IPS-18a (cell line): ENCODE measurements around the gene PCYT1A.

Experiments
- H3K27ac ChIP-seq: one replicate; pipeline ENCODE4 v1.5.1; 2013; ENCODE audit warnings: low read length
- H3K27me3 ChIP-seq: one replicate; pipeline ENCODE4 v1.6.1; 2013; ENCODE audit warnings: mild to moderate bottlenecking, low read length; ENCODE audit not compliant: control insufficient read depth, insufficient read depth
- H3K36me3 ChIP-seq: one replicate; pipeline ENCODE4 v1.6.1; 2013; ENCODE audit warnings: low read depth, low read length; ENCODE audit not compliant: control insufficient read depth
- H3K4me1 ChIP-seq: one replicate; pipeline ENCODE4 v1.6.1; 2013; ENCODE audit warnings: low read depth, low read length; ENCODE audit not compliant: control insufficient read depth
- H3K4me3 ChIP-seq: one replicate; pipeline ENCODE4 v1.5.1; 2013; ENCODE audit warnings: low read length
- H3K9ac ChIP-seq: one replicate; pipeline ENCODE4 v1.6.1; 2013; ENCODE audit warnings: mild to moderate bottlenecking, low read length, moderate library complexity
- H3K9me3 ChIP-seq: one replicate; pipeline ENCODE4 v1.6.1; 2013; ENCODE audit warnings: low read depth, low read length; ENCODE audit not compliant: control insufficient read depth

The PCYT1A gene

GRCh38 chr3:196232882-196233251, 54.7 kb downstream of the PCYT1A start:
- Histone ChIP-seq H3K4me1 (no peaks in the 10 kb centered on the region), H3K9ac (no peak overlapping the region), H3K4me3 (no peak overlapping the region), H3K9me3 (no peaks in the 10 kb centered on the region), H3K27me3 (no peaks in the 10 kb centered on the region), H3K27ac (no peak overlapping the region), H3K36me3 (peaks cover 9% of the 10 kb centered on the region)

- Histone ChIP-seq H3K4me1 (no peaks in the 10 kb centered on the region), H3K36me3 (peaks cover 5% of the 10 kb centered on the region), H3K27ac (no peak overlapping the region), H3K9ac (no peak overlapping the region), H3K9me3 (no peaks in the 10 kb centered on the region), H3K4me3 (no peak overlapping the region), H3K27me3 (no peaks in the 10 kb centered on the region)
Observed at GRCh38 chr3:196232154-196232881, 55.2 kb downstream of the PCYT1A start.

GRCh38 chr3:196227629-196228493, 59.7 kb downstream of the PCYT1A start:
- H3K27me3 ChIP-seq: no peaks in the 10 kb centered on the region
- H3K4me1 ChIP-seq: no peaks in the 10 kb centered on the region
- no peaks in the 10 kb centered on the region for H3K9me3 ChIP-seq
- H3K36me3 ChIP-seq: peaks cover 5% of the 10 kb centered on the region
- H3K9ac ChIP-seq: no peak overlapping the region
- no peak overlapping the region for H3K27ac ChIP-seq
- no peak overlapping the region for H3K4me3 ChIP-seq

GRCh38 chr3:196227121-196227561, 60.4 kb downstream of the PCYT1A start:
- no peak overlapping the region for H3K27ac ChIP-seq

GRCh38 chr3:196225763-196226364, 61.7 kb downstream of the PCYT1A start:
- Histone ChIP-seq H3K4me1 (no peaks in the 10 kb centered on the region), H3K4me3 (no peak overlapping the region), H3K36me3 (peaks cover 1% of the 10 kb centered on the region), H3K27ac (no peak overlapping the region), H3K9me3 (no peaks in the 10 kb centered on the region), H3K9ac (no peak overlapping the region), H3K27me3 (no peaks in the 10 kb centered on the region)

More at GRCh38 chr3:196227121-196227561, 60.4 kb downstream of the PCYT1A start:
- H3K27me3 ChIP-seq: no peaks in the 10 kb centered on the region
- H3K4me1 ChIP-seq: no peaks in the 10 kb centered on the region
- H3K4me3 ChIP-seq: no peak overlapping the region
- H3K36me3 ChIP-seq: peaks cover 5% of the 10 kb centered on the region
- no peaks in the 10 kb centered on the region for H3K9me3 ChIP-seq
- no peak overlapping the region for H3K9ac ChIP-seq

GRCh38 chr3:196225086-196225485, 62.4 kb downstream of the PCYT1A start:
- no peaks in the 10 kb centered on the region for H3K36me3 ChIP-seq
- no peak overlapping the region for H3K9ac ChIP-seq
- no peak overlapping the region for H3K27ac ChIP-seq
- H3K4me3 ChIP-seq: no peak overlapping the region
- H3K9me3 ChIP-seq: no peaks in the 10 kb centered on the region
- H3K4me1 ChIP-seq: no peaks in the 10 kb centered on the region
- H3K27me3 ChIP-seq: no peaks in the 10 kb centered on the region

- Histone ChIP-seq H3K4me3 (no peak overlapping the region), H3K4me1 (peaks cover 5% of the 10 kb centered on the region), H3K27me3 (no peaks in the 10 kb centered on the region), H3K27ac (no peak overlapping the region), H3K9me3 (no peaks in the 10 kb centered on the region), H3K9ac (no peak overlapping the region), H3K36me3 (no peaks in the 10 kb centered on the region)
Observed at GRCh38 chr3:196222876-196223595, 64.5 kb downstream of the PCYT1A start.

- Histone ChIP-seq H3K27ac (no peak overlapping the region), H3K36me3 (no peaks in the 10 kb centered on the region), H3K9me3 (no peaks in the 10 kb centered on the region), H3K4me3 (no peak overlapping the region), H3K9ac (no peak overlapping the region), H3K27me3 (no peaks in the 10 kb centered on the region), H3K4me1 (peaks cover 5% of the 10 kb centered on the region)
Observed at GRCh38 chr3:196220991-196221390, 66.5 kb downstream of the PCYT1A start.

- Histone ChIP-seq H3K27ac (no peak overlapping the region), H3K4me1 (peaks cover 5% of the 10 kb centered on the region), H3K9me3 (no peaks in the 10 kb centered on the region), H3K36me3 (no peaks in the 10 kb centered on the region), H3K9ac (no peak overlapping the region), H3K4me3 (no peak overlapping the region), H3K27me3 (no peaks in the 10 kb centered on the region)
Observed at GRCh38 chr3:196220587-196220986, 66.9 kb downstream of the PCYT1A start.

GRCh38 chr3:196219970-196220311, 67.6 kb downstream of the PCYT1A start:
- no peaks in the 10 kb centered on the region for H3K9me3 ChIP-seq
- H3K4me1 ChIP-seq: peaks cover 5% of the 10 kb centered on the region
- no peaks in the 10 kb centered on the region for H3K36me3 ChIP-seq
- H3K27me3 ChIP-seq: no peaks in the 10 kb centered on the region
- H3K9ac ChIP-seq: no peak overlapping the region
- no peak overlapping the region for H3K27ac ChIP-seq
- H3K4me3 ChIP-seq: no peak overlapping the region
